ENCODE results near the gene TGM1.

The TGM1 gene

DNA sequence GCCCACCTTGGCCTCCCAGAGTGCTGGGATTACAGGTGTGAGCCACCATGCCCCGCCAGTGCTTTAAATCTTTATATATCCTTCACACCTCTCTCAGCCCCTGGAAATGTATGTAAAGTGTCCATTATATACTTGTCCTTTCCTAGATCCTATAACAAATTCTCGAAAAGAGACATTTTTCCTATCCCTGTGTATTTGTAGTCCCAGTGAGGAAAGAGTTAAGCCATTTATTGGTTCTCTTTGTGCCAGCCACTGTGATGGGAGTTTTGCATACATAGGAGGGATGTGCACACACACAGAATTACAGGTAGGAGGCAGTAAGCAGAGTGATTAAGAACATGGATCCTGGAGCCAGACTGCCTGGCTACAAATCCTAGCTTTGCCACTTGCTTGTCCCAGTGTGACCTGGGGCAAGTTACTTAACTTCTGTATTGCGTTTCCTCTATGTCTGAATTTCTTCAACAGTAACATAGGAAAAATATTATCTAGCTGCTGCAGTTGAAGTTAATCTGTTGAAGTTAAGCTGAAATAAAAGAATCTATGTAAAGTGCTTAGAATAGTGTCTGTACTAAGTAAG lies 10.5 kb upstream of the TGM1 start:
- Histone ChIP-seq H3K9me2 (replicated peaks; ENCODE audit: insufficient read depth, low read length) (no peaks in the 10 kb centered on the region), H3K27me3 (replicated peaks; ENCODE audit: insufficient read depth, low read length) (no peaks in the 10 kb centered on the region), H3K9me3 (replicated peaks; ENCODE audit: insufficient read depth, low read length) (no peaks in the 10 kb centered on the region), H2AFZ (ENCODE audit: low read length) (0 out of 2 replicates have a peak overlapping the region, but pooled peaks have one; percentile 31), H3K4me2 (ENCODE audit: low read depth, low read length) (peak overlapping the region; percentile 29; the same call in 1 of the 2 replicates), H3K79me2 (ENCODE audit: low read length) (0 out of 2 replicates have a peak, but pooled peaks cover 5% of the 10 kb centered on the region), H3K27ac (ENCODE audit: low read length) (peak overlapping the region; percentile 68), H3F3A (ENCODE audit: insufficient read depth, low read length) (0 out of 2 replicates have a peak, but pooled peaks cover 6% of the 10 kb centered on the region), H3K36me3 (replicated peaks; ENCODE audit: insufficient read depth, low read length) (no peaks in the 10 kb centered on the region), H3K4me3 (ENCODE audit: low read length) (no peak overlapping the region), H4K20me1 (ENCODE audit: insufficient read depth, low read length) (no peaks in the 10 kb centered on the region), H3K9ac (ENCODE audit: low read length) (peak overlapping the region; percentile 16; the same call in 1 of the 2 replicates), H3K4me1 (ENCODE audit: low read length) (peaks cover 19% of the 10 kb centered on the region)
- no peak for DNase-seq
- TF ChIP-seq EZH2phosphoT487 (IDR thresholded peaks at IDR 0.05; ENCODE audit: low read length) (no peak), EZH2 (optimal IDR thresholded peaks at IDR 0.05; ENCODE audit: low read depth, low read length) (no peak)
- TF ChIP-seq, protein P1, sequence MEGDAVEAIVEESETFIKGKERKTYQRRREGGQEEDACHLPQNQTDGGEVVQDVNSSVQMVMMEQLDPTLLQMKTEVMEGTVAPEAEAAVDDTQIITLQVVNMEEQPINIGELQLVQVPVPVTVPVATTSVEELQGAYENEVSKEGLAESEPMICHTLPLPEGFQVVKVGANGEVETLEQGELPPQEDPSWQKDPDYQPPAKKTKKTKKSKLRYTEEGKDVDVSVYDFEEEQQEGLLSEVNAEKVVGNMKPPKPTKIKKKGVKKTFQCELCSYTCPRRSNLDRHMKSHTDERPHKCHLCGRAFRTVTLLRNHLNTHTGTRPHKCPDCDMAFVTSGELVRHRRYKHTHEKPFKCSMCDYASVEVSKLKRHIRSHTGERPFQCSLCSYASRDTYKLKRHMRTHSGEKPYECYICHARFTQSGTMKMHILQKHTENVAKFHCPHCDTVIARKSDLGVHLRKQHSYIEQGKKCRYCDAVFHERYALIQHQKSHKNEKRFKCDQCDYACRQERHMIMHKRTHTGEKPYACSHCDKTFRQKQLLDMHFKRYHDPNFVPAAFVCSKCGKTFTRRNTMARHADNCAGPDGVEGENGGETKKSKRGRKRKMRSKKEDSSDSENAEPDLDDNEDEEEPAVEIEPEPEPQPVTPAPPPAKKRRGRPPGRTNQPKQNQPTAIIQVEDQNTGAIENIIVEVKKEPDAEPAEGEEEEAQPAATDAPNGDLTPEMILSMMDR (IDR thresholded peaks at IDR 0.05; ENCODE audit: low read length), result peak; percentile 17; the same call in 1 of the 2 replicates

DNA sequence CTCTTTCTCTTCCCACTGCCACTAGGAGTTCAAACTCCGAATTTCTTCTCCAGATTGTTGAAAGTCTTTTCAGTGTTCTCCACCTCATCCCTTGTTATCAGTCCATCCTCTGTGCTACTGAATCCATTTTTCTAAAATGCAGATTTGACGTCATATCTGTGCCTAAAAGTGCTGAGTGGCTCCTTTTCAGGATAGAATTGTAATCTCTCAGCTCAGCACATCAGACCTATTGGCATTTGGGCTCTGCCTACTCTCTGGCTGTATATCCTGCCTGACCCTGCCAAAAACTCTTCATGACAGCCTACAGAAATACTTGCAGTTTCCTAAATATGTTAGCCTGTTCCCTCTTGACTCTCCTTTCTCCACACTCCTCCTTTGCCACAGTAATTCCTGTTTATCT lies 9.5 kb upstream of the TGM1 start:
- H3K27me3 ChIP-seq (replicated peaks; ENCODE audit: insufficient read depth, low read length), result no peaks in the 10 kb centered on the region

GRCh38 chr14:24271834-24272263 lies 8.9 kb upstream of the TGM1 start:
- Histone ChIP-seq H3K4me3 (ENCODE audit: low read length) (peak overlapping the region; percentile 37; the same call in 1 of the 2 replicates), H2AFZ (ENCODE audit: low read length) (peak overlapping the region; percentile 53; the same call in 1 of the 2 replicates), H3F3A (ENCODE audit: insufficient read depth, low read length) (0 out of 2 replicates have a peak, but pooled peaks cover 6% of the 10 kb centered on the region), H3K27ac (ENCODE audit: low read length) (peak overlapping the region; percentile 73), H4K20me1 (ENCODE audit: insufficient read depth, low read length) (no peaks in the 10 kb centered on the region), H3K4me2 (ENCODE audit: low read depth, low read length) (peak overlapping the region; percentile 65; the same call in 1 of the 2 replicates), H3K4me1 (ENCODE audit: low read length) (peaks cover 19% of the 10 kb centered on the region), H3K9ac (ENCODE audit: low read length) (peak overlapping the region; percentile 54; the same call in 1 of the 2 replicates), H3K36me3 (replicated peaks; ENCODE audit: insufficient read depth, low read length) (no peaks in the 10 kb centered on the region), H3K79me2 (ENCODE audit: low read length) (0 out of 2 replicates have a peak, but pooled peaks cover 5% of the 10 kb centered on the region), H3K9me3 (replicated peaks; ENCODE audit: insufficient read depth, low read length) (no peaks in the 10 kb centered on the region), H3K9me2 (replicated peaks; ENCODE audit: insufficient read depth, low read length) (no peaks in the 10 kb centered on the region), H3K27me3 (replicated peaks; ENCODE audit: insufficient read depth, low read length) (no peaks in the 10 kb centered on the region)
- TF ChIP-seq, protein P1 (IDR thresholded peaks at IDR 0.05; ENCODE audit: low read length), result no peak
- TF ChIP-seq EZH2 (optimal IDR thresholded peaks at IDR 0.05; ENCODE audit: low read depth, low read length) (no peak), EZH2phosphoT487 (IDR thresholded peaks at IDR 0.05; ENCODE audit: low read length) (no peak)
- no peak for DNase-seq

More for the DNA sequence above, 9.5 kb upstream of the TGM1 start:
- Histone ChIP-seq H2AFZ (ENCODE audit: low read length) (no peak overlapping the region), H3K4me1 (ENCODE audit: low read length) (peaks cover 19% of the 10 kb centered on the region), H3K9me3 (replicated peaks; ENCODE audit: insufficient read depth, low read length) (no peaks in the 10 kb centered on the region), H3F3A (ENCODE audit: insufficient read depth, low read length) (0 out of 2 replicates have a peak, but pooled peaks cover 6% of the 10 kb centered on the region), H3K79me2 (ENCODE audit: low read length) (0 out of 2 replicates have a peak, but pooled peaks cover 5% of the 10 kb centered on the region), H3K4me2 (ENCODE audit: low read depth, low read length) (0 out of 2 replicates have a peak overlapping the region, but pooled peaks have one; percentile 65), H4K20me1 (ENCODE audit: insufficient read depth, low read length) (no peaks in the 10 kb centered on the region), H3K9me2 (replicated peaks; ENCODE audit: insufficient read depth, low read length) (no peaks in the 10 kb centered on the region), H3K27ac (ENCODE audit: low read length) (no peak overlapping the region), H3K4me3 (ENCODE audit: low read length) (no peak overlapping the region), H3K9ac (ENCODE audit: low read length) (no peak overlapping the region; the same call in 1 of the 2 replicates), H3K36me3 (replicated peaks; ENCODE audit: insufficient read depth, low read length) (no peaks in the 10 kb centered on the region)
- TF ChIP-seq EZH2phosphoT487 (IDR thresholded peaks at IDR 0.05; ENCODE audit: low read length) (no peak), EZH2 (optimal IDR thresholded peaks at IDR 0.05; ENCODE audit: low read depth, low read length) (no peak)
- TF ChIP-seq, protein P1 (IDR thresholded peaks at IDR 0.05; ENCODE audit: low read length), result no peak
- no peak for DNase-seq
